Activated CD4-positive, CD25-positive, alpha-beta regulatory T cell treated with anti-CD3 and anti-CD28 coated beads, Interleukin-2, amount 50 U/mL, for 72 hours (primary cell): ENCODE data around the gene ATP11C.
"Not testable (repeated sequence)": the region's sequence is repeated elsewhere in the genome, so short reads cannot be mapped to it uniquely, and the experiment has no call there.

Experiments
- DNase-seq: peaks from one replicate; pipeline ENCODE4 v3.0.0; 2021

The ATP11C gene

DNA sequence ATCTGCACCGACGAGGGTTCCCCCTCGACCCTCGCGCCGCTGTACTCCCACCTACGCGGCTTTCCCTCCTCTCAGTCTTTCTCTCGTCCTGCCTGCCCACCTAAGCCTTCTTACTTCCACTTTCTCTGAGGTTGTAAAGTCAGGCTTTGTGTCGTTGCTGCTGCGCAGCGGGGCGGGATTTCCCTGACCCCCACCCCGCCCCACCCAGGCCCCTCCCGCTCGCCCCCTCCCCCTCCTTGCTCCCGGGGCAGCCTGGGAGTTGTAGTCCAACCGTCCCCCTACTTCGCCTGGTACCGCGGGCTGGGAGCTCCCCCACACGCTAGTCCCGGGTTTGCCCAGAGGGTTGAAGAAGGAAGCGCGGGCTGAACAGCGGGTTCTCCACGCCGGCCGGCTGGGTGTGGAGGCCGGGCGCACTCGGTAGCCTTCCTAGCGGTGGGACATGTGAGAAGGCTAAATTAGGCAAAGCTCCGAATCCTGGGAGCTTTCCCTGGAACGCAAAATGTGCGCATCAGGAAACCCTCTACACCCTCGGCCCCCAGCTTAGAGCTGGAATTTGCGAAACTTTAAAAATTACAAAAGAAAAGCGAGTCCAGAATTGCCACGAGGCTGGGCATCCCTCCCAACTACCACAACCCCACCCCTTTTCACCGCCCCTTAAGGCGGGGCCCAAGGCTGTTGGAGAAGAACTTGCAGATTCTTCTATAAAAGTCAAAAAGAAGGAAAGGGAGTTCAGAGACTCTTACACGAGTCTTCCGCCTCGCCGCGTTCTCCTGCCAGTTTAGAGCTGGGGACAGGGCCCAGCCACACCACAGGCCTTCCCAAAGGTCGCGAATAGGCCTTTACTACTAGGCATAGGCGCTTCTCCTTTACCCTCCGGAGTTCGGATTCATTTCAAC lies at the start of gene ATP11C:
Gene ATP11C, minus strand, starts transcription at position 153 of the 896 bp plus-strand sequence. CDS start 1,011 bp downstream, outside the sequence.
- DNase-seq: peak; percentile 70

DNA sequence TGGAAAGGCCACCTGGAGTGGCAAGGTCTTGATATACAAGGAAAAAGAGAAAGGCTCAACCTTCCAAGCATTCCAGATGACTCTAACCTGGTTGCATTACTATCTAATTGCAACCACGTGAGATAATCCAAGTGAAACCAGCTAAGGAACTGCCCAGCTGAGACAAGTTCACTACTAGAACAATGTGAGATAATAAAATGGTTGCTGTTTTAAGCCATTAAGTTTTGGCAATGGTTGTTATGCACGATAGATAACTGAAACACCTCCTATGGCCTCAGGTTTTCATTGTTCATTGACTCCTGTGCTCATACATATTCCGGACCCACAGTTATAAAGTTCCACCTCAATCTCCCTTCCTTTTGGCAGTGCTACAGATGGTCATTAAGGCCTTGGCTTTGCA lies 41.6 kb upstream of the ATP11C start:
- DNase-seq: no peak

DNA sequence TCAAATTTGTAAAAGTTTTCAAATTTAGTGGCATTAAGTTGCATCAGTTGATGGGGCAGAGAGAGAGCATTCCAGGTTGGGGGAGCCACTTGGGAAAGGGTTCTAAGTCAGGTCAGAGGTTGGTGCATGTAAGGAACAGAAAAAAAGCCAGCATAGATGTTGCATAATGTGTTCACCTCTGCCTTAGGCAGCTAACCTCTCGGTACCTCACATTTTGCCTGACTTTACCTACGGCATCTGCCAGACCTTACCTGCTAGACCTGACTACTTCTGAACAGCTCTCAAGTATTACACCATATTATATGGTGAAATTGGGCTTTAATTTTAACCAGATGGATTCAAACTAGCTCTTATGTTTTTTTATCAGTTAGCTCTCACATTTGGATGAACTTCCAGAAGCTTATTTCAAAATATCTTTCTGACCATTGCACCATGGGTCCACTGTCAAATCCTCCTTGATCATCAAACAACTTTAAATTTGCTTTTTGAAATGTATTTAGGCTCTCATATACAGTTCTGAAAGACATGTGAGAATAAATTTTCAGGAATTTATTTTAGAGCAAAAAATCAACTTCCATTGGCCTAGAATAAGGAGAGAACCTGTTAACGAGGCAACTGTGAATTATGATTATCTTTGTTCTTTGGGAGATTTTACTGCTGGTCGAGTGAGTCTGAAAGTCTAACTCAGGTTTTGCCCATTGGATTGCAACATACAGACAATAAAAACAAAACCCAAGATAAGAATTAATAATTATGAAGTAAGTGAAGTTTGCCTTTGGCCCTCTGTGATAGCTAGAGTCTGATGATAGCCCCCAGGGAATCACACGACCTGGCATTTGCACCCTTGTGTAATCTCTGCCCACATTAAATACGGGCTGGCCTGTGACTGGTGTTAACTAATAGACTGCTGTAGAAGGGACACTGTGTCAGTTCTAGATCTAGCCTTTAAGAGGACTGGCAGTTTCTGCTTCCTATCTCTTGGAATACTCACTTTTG lies 40.1 kb upstream of the ATP11C start:
- DNase-seq: no peak

DNA sequence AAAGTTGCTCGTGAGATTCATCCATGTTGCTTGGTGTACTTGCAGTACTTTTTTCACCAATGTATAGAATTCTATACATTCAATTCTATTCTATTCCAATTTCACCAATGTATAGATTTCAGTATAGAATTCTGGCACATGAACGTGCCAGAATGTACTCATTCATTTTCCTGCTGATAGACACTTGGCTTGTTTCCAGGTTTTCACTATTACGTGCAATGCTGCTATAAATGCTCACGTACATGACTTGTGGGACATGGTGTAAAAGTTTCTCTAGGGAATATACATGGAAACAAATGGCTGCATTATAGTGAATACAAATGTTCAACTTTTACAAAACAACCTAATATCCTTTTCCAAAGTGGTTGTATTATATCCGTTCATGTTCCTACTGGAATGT lies 39.3 kb upstream of the ATP11C start:
- DNase-seq: no peak

DNA sequence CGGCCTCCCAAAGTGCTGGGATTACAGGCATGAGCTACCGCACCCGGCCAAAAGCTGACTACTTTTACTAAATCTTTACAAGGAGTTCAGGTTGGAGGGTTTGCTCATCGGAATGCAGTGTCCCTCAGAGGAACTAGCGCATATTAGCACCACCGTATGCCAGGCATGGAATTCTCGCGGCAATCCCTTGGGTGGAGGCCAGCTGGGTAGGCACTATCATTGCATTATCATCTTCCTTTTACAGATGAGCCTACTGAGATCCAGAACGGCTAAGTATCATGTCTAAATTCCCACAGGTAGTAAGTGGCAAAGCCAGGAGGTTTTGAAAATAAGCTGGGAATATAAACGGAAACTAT lies 38.5 kb upstream of the ATP11C start:
- DNase-seq: no peak

DNA sequence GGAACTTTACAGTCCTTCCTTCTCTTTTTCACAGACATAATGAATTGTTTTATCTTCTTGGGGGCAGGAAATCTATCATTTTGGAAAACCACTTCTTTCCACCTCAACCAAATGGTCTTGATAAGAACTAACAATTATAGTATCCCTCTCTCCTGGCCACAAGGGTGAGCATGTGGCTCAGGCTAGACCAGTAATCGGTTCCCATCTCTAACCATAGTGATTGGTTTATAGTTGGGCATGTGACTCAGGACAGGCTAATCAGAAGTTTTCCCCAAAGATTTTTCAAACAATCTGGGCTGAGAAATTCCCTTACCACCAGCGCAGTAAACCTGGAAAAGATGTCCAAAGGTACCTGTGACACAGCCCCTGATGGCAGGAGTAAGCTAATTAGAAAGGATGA lies 36.4 kb upstream of the ATP11C start:
- no peak for DNase-seq

DNA sequence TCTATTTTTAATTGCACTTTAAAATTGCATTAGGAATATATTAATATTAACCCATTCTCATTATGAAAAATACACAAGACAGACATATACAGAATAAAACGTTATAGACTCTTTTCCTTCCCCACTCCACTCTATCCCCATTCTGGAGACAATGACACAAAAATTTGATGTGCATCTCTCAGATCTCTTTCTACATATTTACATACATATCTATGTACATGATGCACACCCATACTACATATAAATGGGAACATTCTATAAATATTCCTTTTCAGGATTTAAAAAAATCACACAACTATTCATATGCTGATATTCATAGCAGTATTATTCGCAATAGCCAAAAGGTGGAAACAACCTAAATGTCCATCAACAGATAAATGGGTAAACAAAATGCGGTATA lies 34.9 kb upstream of the ATP11C start:
- no peak for DNase-seq

DNA sequence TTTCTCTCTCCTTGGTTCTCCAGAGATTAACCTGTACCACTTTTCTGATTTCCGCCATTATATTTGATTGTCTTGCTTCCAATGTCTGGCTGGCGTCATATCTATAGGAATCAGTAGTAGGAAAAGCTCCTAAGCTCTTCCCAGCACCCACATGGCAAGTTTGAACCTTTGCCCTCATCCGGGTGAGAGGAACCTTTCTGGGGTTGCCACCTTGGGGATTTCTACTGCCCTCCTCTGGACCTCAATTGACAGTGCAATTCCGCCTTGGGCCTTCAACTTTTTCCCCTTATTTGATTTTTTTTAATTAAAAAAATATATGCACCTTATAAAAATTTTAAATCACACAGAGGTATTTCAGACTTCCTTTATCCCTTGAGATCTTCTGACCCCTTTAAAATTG lies 34.4 kb upstream of the ATP11C start:
- no peak for DNase-seq

DNA sequence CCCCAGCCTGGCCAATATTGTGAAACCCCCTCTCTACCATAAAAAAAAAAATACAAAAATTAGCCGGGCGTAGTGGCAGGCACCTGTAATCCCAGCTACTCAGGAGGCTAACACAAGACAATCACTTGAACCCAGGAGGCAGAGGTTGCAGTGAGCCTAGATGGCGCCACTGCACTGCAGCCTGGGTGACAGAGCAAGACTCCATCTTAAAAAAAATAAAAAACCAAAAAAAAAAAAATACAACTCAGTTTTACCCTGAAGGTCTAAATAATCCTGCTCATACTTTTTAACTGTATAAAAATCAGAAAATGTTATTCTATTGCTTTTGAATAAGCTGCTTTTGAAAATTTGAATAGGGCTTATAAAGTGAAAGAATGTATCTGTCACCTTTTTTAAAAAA lies 33.3 kb upstream of the ATP11C start:
- DNase-seq: not testable (repeated sequence)

DNA sequence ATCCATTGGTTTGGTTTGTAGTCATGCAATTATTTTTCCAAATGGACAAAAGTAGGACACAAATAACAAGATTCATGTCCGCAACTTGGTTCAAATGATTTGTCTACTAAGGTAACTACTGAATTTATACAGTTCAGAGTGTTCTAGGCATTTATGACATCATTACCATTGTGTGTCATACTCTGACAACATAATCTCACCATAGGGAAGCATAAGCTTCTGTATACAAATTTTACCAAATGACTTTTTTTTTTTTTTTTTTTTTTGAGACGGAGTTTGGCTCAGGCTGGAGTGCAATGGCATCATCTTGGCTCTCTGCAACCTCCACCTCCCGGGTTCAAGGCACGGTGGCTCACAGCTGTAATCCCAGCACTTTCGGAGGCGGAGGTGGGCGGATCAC lies 32.6 kb upstream of the ATP11C start, which contains the start of gene CXorf66:
Gene CXorf66, minus strand, starts transcription at position 101 of the 400 bp plus-strand sequence. Its CDS starts 25 bp downstream, at position 76.
- no peak for DNase-seq

DNA sequence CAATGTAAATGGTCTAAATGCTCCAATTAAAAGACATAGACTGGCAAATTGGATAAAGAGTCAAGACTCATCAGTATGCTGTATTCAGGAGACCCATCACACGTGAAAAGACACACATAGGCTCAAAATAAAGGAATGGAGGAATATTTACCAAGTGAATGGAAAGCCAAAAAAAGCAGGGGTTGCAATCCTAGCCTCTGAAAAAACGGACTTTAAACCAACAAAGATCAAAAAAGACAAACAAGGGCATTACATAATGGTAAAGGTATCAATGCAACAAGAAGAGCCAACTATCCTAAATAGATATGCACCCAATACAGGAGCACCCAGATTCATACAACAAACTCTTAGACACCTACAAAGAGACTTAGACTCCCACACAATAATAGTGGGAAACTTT lies 28.2 kb upstream of the ATP11C start:
- DNase-seq: not testable (repeated sequence)

DNA sequence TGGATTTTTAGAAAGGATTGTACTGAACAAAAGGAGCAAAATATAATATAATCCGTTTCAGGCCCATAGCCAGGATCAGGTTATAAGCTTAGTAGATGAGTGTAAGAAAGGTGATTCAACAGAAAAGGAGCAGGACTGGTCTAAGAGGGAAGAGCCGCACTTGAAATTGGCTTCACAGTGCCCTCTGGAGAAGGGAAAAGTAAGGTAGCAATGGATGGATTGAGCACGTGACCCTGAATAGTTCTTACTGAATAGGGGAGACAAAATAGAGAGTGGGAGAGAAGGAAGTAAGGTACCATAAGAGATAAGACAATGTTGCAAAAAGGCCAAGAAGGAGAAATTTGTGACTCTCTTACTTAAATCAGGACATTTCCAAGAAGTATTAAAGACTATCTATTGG lies 16.9 kb upstream of the ATP11C start:
- DNase-seq: no peak

DNA sequence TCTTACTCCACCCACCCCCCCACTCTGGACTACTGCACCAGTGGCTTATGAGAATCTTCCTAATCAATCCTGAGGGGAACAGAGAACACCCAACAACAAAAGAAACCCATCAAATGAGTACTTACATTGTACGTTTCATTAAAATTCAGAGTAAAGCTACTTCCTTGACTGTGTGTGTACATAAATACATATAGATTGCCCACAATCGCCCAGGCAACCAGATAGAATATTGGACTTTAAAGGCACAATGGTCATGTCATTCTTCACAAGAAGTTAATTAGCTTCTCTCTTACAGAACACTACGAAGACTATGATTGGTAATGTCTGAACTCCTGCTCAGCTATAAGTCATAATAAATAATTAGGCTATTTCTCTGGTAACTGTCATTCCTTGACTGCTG lies 12.2 kb upstream of the ATP11C start:
- no peak for DNase-seq

DNA sequence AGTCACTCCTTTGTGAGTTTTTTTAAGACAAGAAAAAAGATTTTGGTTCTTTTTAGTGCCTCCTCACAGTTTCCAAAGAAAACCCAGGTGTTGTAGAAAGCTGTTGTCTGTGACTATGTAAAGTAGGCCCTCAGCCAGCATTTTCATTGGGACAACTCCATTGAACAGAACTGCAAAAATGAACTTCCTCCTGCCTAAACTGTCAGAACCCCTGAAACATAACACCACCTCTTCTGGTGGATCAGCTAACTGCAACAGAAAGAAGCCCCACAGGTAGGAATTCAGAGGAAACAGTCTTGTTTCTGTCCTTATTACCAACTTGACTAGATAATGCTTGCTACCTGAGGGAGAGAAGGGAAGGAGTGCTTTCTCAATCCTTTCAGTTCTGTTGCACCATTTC lies 3.4 kb upstream of the ATP11C start:
- DNase-seq: no peak

DNA sequence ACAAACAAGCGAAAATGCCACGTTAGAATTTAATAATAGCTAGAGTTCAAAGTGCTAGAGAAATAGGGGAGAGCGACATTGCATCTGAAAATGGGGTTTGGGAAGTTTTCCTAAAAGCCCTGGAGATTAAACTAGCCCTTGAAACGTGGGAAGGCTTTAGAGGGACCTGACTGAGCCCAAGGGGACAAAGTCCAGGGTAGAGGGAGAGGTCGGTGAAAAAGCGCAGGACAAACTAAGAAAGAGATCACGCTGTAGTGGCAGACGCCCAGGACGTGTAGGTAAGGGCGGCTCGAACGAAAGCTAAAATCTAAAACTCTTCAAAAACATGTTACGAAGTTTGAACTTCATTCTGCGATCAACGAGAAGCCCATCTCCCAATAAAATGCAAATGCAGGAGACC lies 1.1 kb upstream of the ATP11C start:
- no peak for DNase-seq

DNA sequence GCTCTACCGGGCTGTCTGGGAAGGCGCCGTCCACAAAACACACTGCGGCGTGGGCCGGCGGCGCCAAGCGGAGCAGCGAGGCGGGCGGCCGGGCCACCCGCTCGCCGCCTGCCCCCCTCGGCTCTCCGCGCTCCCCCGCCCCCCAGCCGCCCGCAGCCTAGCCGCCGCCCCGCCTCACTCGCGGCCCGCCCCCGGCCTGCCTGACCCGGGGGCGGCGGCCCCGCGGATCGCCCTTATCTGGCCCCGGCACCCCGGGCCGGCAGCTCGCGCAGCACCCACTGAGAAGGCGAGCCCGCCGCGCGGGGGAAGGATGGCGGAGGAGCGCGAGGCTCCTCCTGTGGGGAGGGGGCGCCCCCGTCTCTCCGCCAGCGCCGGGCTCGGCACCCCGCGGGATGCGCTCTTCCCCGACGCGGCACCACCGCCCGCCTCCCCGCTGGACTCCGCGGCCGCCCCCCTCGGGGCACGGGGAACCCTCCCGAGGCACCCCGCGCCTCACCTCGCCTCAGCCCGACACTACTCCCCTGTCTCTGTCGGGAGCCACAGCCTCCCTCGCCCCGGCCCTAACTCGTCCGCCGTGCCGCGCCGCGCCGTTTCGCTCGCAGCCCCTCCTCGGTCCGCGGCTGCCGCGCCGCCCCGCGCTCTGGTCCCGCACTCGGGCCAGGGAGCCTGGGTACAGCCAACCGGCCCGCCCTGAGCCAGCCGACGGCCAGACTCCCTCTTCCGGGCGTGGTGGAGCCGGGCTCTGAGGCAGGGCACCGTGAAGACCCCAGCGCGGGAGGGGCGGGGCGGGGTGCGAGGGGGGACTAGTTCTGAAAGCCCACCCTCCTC lies 566 bp downstream of the ATP11C start:
- DNase-seq: peak; percentile 48

DNA sequence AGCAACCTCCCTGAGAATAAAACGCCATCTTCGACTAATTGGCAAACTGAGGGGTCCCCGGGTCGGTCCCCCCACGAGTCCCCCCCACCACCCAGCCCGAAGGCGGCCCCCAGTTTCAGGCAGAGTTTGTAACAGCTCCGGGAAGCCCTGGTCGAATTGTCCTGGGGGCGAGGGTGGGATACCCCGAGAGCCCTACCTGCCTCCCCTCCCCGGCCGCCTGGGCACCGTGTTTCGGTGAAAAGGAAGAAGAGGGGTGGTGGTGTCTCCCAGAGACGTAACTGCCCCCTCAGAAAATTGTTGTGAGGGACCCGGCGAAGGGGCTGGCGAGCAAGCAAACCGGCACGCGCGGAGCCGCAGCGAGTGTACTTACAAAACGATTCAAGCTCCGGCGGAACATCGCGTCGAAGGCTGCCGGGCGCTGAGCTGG lies 1.2 kb downstream of the ATP11C start:
- no peak for DNase-seq

DNA sequence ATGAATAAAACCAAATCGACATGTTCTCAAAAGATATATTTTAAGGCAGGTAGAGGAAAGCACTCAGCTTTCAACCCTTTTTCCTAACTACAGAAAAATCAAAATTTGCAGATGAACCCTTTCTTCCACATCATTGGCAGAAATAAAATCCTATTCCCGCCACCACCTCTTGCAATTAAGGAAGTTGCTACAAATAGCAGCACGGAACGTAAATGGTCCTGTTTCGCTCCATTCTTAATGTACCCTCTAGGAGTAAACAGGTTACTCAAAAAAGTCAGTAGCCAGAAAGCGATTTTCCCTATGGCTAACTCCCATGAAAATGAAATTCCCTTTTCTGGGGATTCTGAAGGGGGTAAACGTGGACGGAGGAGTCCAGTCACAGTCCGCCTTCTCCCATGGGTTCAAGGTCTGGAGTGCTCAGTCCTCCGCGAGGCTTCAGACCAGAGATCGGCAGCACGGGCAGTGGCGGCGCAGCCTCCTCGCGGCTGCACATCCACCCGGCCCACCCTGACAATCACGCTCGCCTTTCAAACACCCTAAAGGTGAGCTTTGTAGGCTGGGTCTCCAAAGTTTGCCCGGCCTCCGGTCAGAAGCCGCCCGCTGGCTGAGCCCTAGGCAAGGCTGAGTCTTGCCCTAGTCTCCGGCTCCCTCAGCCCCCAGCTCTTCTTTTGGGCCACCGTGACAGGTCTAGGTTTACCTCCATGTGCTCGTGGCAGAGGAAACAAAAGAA lies 1.8 kb downstream of the ATP11C start:
- peak; percentile 30 for DNase-seq

DNA sequence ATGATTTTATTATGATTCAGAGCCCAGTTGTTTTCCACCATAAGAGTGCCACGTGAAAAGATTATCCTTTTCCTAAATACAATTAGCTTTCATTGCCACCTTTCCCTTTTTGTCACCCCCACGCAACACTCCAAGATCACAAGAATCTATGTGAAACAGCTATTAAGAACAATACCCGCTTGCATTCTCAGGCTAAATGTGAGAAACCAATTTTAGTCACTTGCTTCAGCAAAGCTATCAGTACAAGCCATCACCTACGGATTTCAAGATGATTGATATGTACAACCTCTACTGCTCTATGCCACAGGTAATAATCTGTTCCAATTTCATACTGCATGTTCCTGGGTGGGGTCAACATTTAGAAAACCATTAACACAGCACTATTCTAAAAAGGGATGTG lies 2.5 kb downstream of the ATP11C start:
- DNase-seq: no peak

DNA sequence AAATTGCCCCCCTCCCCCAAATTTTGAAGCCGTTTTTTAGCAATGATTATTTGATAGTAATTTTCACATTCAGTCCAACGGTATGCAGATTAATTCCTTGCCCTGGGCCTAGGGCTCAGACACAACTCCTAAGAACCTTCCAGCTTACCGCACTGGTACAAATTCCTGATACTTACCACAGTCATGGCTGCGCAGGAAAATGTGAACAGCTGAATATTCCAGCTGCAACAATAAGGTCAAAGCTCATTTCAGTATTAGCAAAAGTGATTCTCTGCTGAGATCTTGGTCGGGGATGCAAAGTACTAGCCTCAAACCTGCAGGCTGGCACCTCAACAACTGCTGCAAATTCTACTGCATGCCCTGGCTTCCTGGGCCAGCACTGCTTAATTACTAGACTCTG lies 3.0 kb downstream of the ATP11C start:
- no peak for DNase-seq

DNA sequence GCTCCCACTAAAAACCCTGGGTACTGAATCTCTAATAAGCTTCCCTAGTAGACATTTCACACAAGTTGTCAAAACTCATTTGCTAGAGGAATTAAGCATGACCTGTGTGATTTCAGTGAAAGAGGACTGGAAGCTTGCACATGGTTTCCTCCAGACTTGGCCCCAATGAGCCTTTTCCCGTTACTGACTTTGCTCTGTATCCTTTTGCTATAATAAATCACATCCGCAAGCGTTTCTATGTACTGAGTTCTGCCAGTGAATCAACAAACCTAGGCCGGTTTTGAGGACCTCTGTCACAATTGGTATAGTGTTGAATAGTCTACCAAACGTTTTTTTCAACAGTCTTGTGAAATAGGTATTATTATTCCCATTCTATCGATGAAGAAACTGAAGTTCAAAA lies 8.2 kb downstream of the ATP11C start:
- no peak for DNase-seq
